Ramos (cell line): ENCODE results near the gene TNS4.

Source experiments
- in situ Hi-C: fragments of 300-500 bp; cut with MboI; formaldehyde crosslinking; loops from one replicate; pipeline ENCODE4 v1.14.3; 2022; ENCODE audit warnings: low sequenced_read_pairs; ENCODE audit not compliant: unreplicated experiment

Gene TNS4

DNA sequence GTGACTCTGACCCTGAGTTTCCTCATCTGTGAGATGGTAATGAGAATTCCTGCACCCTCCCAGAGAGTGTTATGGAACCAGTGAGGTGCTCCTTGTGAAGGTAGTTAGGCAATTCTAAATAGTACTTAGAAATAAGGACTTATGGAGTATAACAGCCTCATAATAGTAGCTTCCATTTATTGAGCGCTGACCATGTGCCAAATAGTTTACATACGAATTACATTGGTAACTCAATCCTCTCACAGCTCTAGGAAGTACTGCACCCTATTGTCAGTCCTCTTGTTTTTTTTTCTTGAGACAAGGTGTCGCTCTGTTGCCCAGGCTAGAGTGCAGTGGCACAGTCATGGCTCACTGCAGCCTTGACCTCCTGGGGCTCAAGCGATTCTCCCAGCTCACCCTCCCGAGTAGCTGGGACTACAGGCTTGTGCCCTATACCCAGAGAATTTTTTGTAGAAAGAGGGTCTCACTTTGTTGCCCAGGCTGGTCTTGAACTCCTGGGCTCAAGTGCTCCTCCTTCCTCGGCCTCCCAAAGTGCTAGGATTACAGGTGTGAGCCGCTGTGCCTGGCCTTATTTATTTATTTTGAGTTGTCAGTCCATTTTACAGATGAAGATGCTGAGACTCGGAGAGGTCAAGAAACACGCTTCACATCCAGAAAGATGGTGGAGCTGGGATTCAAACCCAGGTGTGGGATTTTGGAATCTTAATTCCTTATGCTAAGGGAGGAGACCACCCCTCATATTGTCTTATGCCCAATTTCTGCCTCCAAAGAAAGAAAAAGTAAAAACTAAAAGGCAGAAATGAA lies 2.9 kb downstream of the TNS4 start:
- in situ Hi-C loops: no loop called here

GRCh38 chr17:40497695-40498094 lies 3.7 kb downstream of the TNS4 start:
- in situ Hi-C loops: no loop called here

GRCh38 chr17:40496634-40497420 lies 4.6 kb downstream of the TNS4 start:
- in situ Hi-C loops: no loop called here

- in situ Hi-C loops: no loop called here
Measured at GRCh38 chr17:40496170-40496569, 5.3 kb downstream of the TNS4 start.

- in situ Hi-C loops: no loop called here
Measured at GRCh38 chr17:40495140-40495539, 6.3 kb downstream of the TNS4 start.

- in situ Hi-C loops: no loop called here
Measured at GRCh38 chr17:40493697-40494096, 7.7 kb downstream of the TNS4 start.

GRCh38 chr17:40491486-40491885 lies 9.9 kb downstream of the TNS4 start:
- in situ Hi-C loops: no loop called here

DNA sequence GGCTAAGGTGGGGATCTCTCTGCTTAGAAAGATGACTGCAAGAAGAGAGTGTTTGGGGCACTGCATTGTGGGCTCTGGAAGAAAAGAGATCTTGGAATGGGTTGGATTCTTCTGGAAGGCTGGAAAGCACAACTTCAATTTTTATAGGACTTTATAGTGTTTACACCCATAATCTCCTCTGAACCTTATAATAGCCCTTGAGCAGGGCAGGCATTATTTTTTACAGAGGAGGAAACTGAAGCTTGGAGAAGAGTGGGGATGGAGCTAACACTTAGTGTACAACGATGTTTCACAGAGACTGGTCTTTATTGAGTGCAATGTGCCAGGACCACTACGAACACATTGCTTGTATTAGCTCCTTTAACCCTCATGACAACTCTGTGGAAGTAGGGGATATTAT lies 10.4 kb downstream of the TNS4 start:
- in situ Hi-C loops: no loop called here

DNA sequence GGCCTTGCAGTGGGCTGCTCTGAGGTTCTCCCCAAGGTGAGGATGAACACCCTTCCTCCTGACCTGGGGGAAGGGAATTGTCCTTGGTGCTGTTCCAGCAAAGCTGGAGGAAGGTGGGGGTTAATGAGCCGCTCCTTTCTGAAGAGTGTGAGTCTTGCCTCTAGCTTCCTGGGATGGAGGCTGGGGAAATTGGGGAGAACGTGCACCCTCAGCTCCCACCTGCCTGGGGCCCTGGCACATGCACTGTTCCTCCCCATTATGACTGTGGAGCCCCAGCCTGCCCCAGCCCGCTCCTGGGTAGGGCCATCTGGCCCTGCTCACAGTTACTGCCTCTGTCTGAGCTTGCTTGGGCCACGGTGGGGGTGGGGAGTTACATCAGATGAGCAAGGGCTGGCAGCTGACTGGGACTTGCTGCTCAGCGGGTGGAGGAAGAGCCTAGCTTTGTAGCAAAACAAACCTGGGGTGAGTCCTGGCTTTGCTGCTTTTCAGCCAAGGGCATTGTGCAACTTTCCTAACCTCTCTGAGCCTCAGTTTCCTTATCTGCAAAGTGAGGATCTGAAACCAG lies 11.1 kb downstream of the TNS4 start:
- in situ Hi-C loops: no loop called here

- in situ Hi-C loops: no loop called here
Measured at GRCh38 chr17:40487371-40488020, 13.9 kb downstream of the TNS4 start.

DNA sequence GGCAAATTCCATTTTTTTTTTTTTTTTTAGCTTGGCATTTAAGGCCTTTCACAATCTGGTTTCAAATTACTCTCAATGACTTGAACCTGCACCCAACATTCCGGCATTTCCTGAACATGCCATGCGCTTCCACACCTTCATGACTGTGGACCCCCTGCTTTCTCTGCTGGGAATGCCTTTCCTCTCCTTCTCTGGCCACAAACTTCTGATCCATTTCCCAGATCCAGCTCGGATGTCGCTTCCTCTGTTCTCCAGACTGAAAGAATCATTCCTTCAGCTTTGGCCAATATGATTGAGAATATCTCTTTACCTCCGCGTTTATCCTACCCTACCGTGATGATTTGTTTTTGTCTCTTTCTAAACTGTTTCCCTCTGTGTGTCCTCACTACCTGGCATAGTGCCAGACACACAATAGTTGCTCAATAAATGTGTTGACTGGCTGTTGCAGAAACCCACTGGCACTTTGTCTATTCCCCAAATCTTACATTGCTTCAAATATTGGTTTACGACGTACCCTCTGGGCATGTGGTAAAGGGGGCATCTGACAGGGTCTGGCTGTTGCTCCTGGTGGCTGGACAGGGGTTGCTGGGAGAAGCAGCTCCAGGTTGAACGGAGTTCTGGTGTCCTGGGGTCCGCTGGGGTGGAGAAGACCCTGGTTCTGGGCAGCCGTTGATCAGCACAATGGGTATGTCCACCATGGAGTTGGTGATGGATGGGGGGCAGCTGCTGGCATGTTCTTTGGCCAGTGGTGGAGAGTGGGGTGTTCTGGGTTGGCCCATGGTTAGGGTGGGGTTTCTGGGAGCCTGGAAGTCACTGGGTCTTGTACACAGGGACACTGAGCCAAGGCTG lies 14.7 kb downstream of the TNS4 start:
- in situ Hi-C loops: no loop called here

- in situ Hi-C loops: no loop called here
Measured at GRCh38 chr17:40485851-40486521, 15.4 kb downstream of the TNS4 start.

- in situ Hi-C loops: no loop called here
Measured at GRCh38 chr17:40484973-40485530, 16.4 kb downstream of the TNS4 start.

- in situ Hi-C loops: no loop called here
Measured at GRCh38 chr17:40484285-40484972, 17.0 kb downstream of the TNS4 start.

GRCh38 chr17:40483679-40484078 lies 17.7 kb downstream of the TNS4 start:
- in situ Hi-C loops: no loop called here

DNA sequence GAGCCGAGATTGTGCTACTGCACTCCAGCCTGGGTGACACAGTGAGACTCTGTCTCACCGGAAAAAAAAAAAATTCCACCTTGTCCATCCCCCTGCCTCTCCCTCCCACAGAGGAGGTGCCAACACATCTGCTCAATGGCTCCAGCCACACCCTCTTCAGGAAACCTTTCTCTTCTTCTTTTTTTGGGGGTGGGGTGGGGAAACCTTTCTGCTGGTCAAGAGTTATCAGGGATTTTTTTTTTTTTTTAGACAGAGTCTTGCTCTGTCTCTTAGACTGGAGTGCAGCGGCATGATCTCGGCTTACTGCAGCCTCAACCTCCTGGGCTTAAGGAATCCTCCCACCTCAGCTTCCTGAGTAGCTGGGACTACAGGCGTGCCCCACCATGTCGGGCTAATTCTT lies 18.7 kb downstream of the TNS4 start:
- in situ Hi-C loops: no loop called here

DNA sequence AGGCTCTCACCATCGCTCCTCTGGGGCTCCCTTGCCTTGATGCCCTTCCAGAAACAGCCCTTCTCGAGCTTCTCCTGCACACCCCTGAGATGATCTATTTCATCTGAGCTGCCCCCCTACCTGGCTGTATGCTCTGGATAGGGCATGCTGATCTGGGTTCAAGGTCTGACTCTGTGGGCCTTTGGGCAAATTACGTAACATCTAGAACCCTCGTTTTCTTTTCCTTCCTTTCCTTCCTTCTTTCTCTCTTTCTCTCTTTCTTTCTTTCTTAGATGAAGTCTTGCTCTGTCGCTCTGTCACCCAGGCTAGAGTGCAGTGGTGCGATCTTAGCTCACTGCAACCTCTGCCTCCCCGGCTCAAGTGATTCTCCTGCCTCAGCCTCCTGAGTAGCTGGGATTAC lies 20.3 kb downstream of the TNS4 start:
- in situ Hi-C loops: no loop called here

DNA sequence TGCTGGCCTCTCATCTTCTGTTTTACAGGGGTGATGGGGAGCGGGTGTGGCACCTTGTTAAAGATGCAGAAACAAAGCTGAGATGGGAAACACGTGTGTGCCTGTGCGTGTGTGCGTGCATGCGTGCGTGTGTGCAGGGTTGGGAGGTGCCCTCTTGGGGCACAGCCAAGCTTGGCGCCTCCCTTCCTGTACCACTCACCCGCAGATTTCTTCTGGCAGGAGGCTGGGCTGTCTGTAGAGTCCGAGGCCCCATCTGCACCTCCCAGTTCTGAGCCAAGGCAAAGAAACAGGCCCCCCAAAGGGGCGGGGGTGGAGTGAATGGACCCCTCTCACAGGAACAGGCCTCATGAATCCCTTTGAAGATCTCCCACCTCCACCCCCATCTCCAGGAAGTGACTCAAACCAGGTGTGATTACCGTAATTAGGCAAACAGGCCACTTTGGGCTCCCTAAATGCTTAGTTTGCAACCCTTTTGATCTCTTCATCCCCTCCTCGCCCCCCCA lies 20.9 kb downstream of the TNS4 start:
- in situ Hi-C loops: no loop called here
